ENCODE measurements around the gene ANO5. TPM values are rescaled to one million over a fixed set of nuclear protein-coding genes. Genes with fewer than 3 reads are reported as not detected.

ANO5 gene
- total RNA-seq, 4 donors from 2014 or later = 13.4 to 20.8 (median 17.2) TPM

- Histone ChIP-seq H3K36me3 (no peaks in the 10 kb centered on the region), H3K4me3 (no peak overlapping the region), H3K27ac (replicated peaks in 1 of 4) (peak overlapping the region; percentile 14 to 53 (median 43)), H3K4me1 (peaks cover 9 to 42% (median 41%) of the 10 kb centered on the region in 4 donors), H3K27me3 (no peaks in the 10 kb centered on the region), H3K9me3 (no peaks in the 10 kb centered on the region)
- TF ChIP-seq POLR2A (IDR thresholded peaks at IDR 0.05; ENCODE audit: low read depth) = no peak
- TF ChIP-seq, protein P1, sequence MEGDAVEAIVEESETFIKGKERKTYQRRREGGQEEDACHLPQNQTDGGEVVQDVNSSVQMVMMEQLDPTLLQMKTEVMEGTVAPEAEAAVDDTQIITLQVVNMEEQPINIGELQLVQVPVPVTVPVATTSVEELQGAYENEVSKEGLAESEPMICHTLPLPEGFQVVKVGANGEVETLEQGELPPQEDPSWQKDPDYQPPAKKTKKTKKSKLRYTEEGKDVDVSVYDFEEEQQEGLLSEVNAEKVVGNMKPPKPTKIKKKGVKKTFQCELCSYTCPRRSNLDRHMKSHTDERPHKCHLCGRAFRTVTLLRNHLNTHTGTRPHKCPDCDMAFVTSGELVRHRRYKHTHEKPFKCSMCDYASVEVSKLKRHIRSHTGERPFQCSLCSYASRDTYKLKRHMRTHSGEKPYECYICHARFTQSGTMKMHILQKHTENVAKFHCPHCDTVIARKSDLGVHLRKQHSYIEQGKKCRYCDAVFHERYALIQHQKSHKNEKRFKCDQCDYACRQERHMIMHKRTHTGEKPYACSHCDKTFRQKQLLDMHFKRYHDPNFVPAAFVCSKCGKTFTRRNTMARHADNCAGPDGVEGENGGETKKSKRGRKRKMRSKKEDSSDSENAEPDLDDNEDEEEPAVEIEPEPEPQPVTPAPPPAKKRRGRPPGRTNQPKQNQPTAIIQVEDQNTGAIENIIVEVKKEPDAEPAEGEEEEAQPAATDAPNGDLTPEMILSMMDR (IDR thresholded peaks at IDR 0.05) = no peak
- TF ChIP-seq EP300 (IDR thresholded peaks at IDR 0.05) = no peak
- no peak for TF ChIP-seq POLR2AphosphoS5 (IDR thresholded peaks at IDR 0.05)
- DNase-seq (ENCODE audit: extremely low spot score) = no peak
- intact Hi-C loops (cut with DNase I) = no loop called here
- 59% methylated on average over 4 of the region's 4 CpGs for WGBS
Measured at GRCh38 chr11:22197139-22198005, 4.5 kb downstream of the ANO5 start.

DNA sequence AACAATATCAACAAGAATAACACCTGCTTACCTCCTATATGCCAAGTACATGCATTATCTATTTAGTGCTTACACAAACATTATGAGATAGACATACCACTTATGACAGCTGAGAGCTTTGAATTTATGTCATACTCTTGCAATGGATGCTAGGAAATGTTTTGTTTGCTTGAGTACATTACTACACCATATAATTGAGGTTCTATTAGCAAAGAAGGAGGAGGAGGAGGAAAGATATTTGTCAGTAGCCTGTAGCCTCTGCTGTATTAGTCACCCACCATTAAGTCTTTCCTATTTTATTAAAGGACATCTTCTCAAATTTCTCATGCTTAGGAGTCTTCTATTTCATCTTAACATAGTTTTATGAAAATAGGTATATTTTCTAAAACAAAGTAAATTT is 6.4 kb downstream of the ANO5 start:
- Histone ChIP-seq H3K27me3 (no peaks in the 10 kb centered on the region), H3K36me3 (no peaks in the 10 kb centered on the region), H3K4me3 (no peak overlapping the region), H3K27ac (replicated peaks in 1 of 4) (no peak overlapping the region), H3K9me3 (no peaks in the 10 kb centered on the region), H3K4me1 (peaks cover 9 to 35% (median 29%) of the 10 kb centered on the region in 4 donors)
- intact Hi-C loops (cut with DNase I) = no loop called here
- no peak for TF ChIP-seq EP300 (IDR thresholded peaks at IDR 0.05)
- DNase-seq (ENCODE audit: extremely low spot score) = no peak

DNA sequence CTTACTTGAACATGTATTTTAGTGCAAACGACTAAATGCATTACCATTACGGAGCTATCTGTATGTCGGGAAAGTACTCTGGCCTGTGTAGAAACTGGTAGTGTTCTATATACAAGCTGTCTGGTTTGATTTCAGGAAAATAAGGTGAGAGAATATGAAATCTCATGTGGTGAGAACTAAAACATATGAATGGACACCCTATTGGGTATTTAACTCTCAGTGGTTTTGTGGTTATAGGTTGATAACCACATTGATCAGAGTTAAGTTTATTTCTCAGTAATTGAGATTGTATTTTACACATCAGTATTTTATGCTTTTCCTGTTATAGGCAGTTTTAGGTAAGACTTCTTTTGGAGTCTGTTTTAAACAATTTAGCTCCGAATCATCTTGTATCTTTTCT is 10.4 kb downstream of the ANO5 start:
- TF ChIP-seq, protein P1 (IDR thresholded peaks at IDR 0.05) = no peak
- TF ChIP-seq POLR2A (IDR thresholded peaks at IDR 0.05; ENCODE audit: low read depth) = no peak
- TF ChIP-seq POLR2AphosphoS5 (IDR thresholded peaks at IDR 0.05) = no peak
- no peak for TF ChIP-seq EP300 (IDR thresholded peaks at IDR 0.05)
- Histone ChIP-seq H3K9me3 (no peaks in the 10 kb centered on the region), H3K4me1 (peaks cover under 1 to 23% (median 11%) of the 10 kb centered on the region in 4 donors), H3K36me3 (no peaks in the 10 kb centered on the region), H3K4me3 (no peak overlapping the region), H3K27ac (replicated peaks in 1 of 4) (no peak overlapping the region), H3K27me3 (no peaks in the 10 kb centered on the region)
- DNase-seq (ENCODE audit: extremely low spot score) = no peak
- intact Hi-C loops (cut with DNase I) = no loop called here
- 98% methylated on average over 4 of the region's 4 CpGs for WGBS

DNA sequence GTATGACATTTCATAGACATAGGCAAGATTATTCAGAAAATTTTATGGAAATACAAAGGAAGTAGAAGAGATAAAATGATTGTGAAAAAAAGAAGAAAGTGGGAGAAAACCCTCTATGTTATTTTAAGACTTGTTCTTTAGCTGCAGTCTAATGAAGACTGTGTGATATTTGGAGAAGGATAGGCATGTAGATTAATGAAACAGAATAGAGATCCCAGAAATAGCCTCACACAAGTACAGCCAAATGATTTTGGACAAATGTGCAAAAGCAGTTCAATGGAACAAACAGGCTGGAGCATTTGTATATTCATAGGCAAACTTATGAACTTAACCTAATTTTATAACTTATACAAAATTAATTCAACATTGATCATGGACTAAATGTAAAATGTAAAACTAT is 14.3 kb downstream of the ANO5 start:
- H3K36me3 ChIP-seq = no peaks in the 10 kb centered on the region
- DNase-seq (ENCODE audit: extremely low spot score) = no peak
- H3K4me1 ChIP-seq = peaks cover 0 to 23% (median 11%) of the 10 kb centered on the region in 4 donors
- no peak overlapping the region for H3K4me3 ChIP-seq
- no peaks in the 10 kb centered on the region for H3K27me3 ChIP-seq
- TF ChIP-seq POLR2A (IDR thresholded peaks at IDR 0.05; ENCODE audit: low read depth) (no peak), EP300 (IDR thresholded peaks at IDR 0.05) (no peak), POLR2AphosphoS5 (IDR thresholded peaks at IDR 0.05) (no peak)
- TF ChIP-seq, protein P1 (IDR thresholded peaks at IDR 0.05) = no peak
- intact Hi-C loops (cut with DNase I) = no loop called here
- no peaks in the 10 kb centered on the region for H3K9me3 ChIP-seq
- H3K27ac ChIP-seq (replicated peaks in 1 of 4) = no peak overlapping the region

DNA sequence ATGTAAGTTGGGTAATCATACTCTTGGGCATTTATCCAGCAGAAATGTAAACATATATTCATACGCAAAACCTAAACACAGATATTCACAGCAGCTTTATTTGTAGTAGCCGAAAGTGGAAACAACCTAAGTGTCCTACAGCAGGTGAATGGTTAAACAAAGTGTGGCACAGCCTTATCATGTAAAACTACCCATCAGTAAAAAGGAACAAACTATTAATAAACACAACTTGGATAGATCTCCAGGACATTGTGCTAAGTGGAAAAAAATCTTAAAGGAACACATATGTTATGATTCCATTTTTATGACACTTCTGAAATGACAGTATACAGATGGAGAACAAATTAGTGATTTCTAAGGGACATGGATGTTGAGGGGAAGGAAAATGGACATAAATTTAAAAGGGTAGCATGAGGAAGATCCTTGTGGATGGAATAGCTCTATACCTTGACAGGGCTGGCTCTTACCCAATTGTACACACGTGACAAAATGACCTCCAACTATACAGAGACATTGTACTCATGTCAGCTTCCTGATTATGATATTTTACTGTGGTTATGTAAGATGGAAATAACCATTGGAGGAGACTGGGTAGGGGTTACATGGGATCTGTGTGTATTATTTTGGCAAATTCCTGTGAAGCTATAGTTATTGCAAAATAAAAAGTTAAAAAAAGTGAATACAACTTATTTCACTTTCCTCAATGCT is 15.4 kb downstream of the ANO5 start:
- no peaks in the 10 kb centered on the region for H3K9me3 ChIP-seq
- DNase-seq (ENCODE audit: extremely low spot score) = no peak
- no peak for TF ChIP-seq POLR2A (IDR thresholded peaks at IDR 0.05; ENCODE audit: low read depth)
- TF ChIP-seq, protein P1 (IDR thresholded peaks at IDR 0.05) = no peak
- no peak for TF ChIP-seq EP300 (IDR thresholded peaks at IDR 0.05)
- no peak for TF ChIP-seq POLR2AphosphoS5 (IDR thresholded peaks at IDR 0.05)
- H3K4me3 ChIP-seq = no peak overlapping the region
- H3K27me3 ChIP-seq = no peaks in the 10 kb centered on the region
- H3K27ac ChIP-seq (replicated peaks in 1 of 4) = no peak overlapping the region
- 68% methylated on average over 3 of the region's 3 CpGs for WGBS
- no peaks in the 10 kb centered on the region for H3K36me3 ChIP-seq
- intact Hi-C loops (cut with DNase I) = no loop called here
- peaks cover 0 to 23% (median 11%) of the 10 kb centered on the region in 4 donors for H3K4me1 ChIP-seq

Data from esophagus muscularis mucosa (tissue), 4 donors.